Measurements from ENCODE around the gene NOS1AP.
"Not testable (repeated sequence)": the region's sequence is repeated elsewhere in the genome, so short reads cannot be mapped to it uniquely, and the experiment has no call there.

The NOS1AP gene

GRCh38 chr1:162161916-162162550 is 92.5 kb downstream of the NOS1AP start:
- no peak overlapping the region for H3K4me3 ChIP-seq (ENCODE audit: low read depth, low read length)

GRCh38 chr1:162165528-162165927 is 96.0 kb downstream of the NOS1AP start:
- Histone ChIP-seq H3K4me3 (ENCODE audit: low read depth, low read length) (no peak overlapping the region), H3K9ac (ENCODE audit: low read depth, low read length) (no peak overlapping the region), H3K4me1 (ENCODE audit: control insufficient read depth, insufficient read depth, low read length) (peaks cover 16% of the 10 kb centered on the region), H3K27me3 (ENCODE audit: control insufficient read depth, insufficient read depth, low read length) (no peaks in the 10 kb centered on the region), H3K36me3 (ENCODE audit: control insufficient read depth, insufficient read depth, low read length) (no peaks in the 10 kb centered on the region), H3K9me3 (ENCODE audit: control insufficient read depth, insufficient read depth, low read length) (no peaks in the 10 kb centered on the region)

More at GRCh38 chr1:162161916-162162550, 92.5 kb downstream of the NOS1AP start:
- peaks cover under 1% of the 10 kb centered on the region for H3K4me1 ChIP-seq (ENCODE audit: control insufficient read depth, insufficient read depth, low read length)
- H3K36me3 ChIP-seq (ENCODE audit: control insufficient read depth, insufficient read depth, low read length): no peaks in the 10 kb centered on the region
- H3K27me3 ChIP-seq (ENCODE audit: control insufficient read depth, insufficient read depth, low read length): no peaks in the 10 kb centered on the region
- no peak overlapping the region for H3K9ac ChIP-seq (ENCODE audit: low read depth, low read length)
- H3K9me3 ChIP-seq (ENCODE audit: control insufficient read depth, insufficient read depth, low read length): no peaks in the 10 kb centered on the region

GRCh38 chr1:162166917-162167615 is 97.6 kb downstream of the NOS1AP start:
- Histone ChIP-seq H3K27me3 (ENCODE audit: control insufficient read depth, insufficient read depth, low read length) (no peaks in the 10 kb centered on the region), H3K36me3 (ENCODE audit: control insufficient read depth, insufficient read depth, low read length) (no peaks in the 10 kb centered on the region), H3K4me1 (ENCODE audit: control insufficient read depth, insufficient read depth, low read length) (peaks cover 23% of the 10 kb centered on the region), H3K9ac (ENCODE audit: low read depth, low read length) (no peak overlapping the region), H3K4me3 (ENCODE audit: low read depth, low read length) (no peak overlapping the region), H3K9me3 (ENCODE audit: control insufficient read depth, insufficient read depth, low read length) (no peaks in the 10 kb centered on the region)

GRCh38 chr1:162168261-162168660 is 98.8 kb downstream of the NOS1AP start:
- H3K9ac ChIP-seq (ENCODE audit: low read depth, low read length): no peak overlapping the region
- no peaks in the 10 kb centered on the region for H3K27me3 ChIP-seq (ENCODE audit: control insufficient read depth, insufficient read depth, low read length)
- no peaks in the 10 kb centered on the region for H3K9me3 ChIP-seq (ENCODE audit: control insufficient read depth, insufficient read depth, low read length)
- peaks cover 31% of the 10 kb centered on the region for H3K4me1 ChIP-seq (ENCODE audit: control insufficient read depth, insufficient read depth, low read length)
- no peaks in the 10 kb centered on the region for H3K36me3 ChIP-seq (ENCODE audit: control insufficient read depth, insufficient read depth, low read length)
- H3K4me3 ChIP-seq (ENCODE audit: low read depth, low read length): no peak overlapping the region

- H3K36me3 ChIP-seq (ENCODE audit: control insufficient read depth, insufficient read depth, low read length): no peaks in the 10 kb centered on the region
- H3K27me3 ChIP-seq (ENCODE audit: control insufficient read depth, insufficient read depth, low read length): no peaks in the 10 kb centered on the region
- no peaks in the 10 kb centered on the region for H3K9me3 ChIP-seq (ENCODE audit: control insufficient read depth, insufficient read depth, low read length)
- no peak overlapping the region for H3K4me3 ChIP-seq (ENCODE audit: low read depth, low read length)
- peaks cover 31% of the 10 kb centered on the region for H3K4me1 ChIP-seq (ENCODE audit: control insufficient read depth, insufficient read depth, low read length)
- no peak overlapping the region for H3K9ac ChIP-seq (ENCODE audit: low read depth, low read length)
Measured at GRCh38 chr1:162169031-162169790, 99.7 kb downstream of the NOS1AP start.

- no peaks in the 10 kb centered on the region for H3K36me3 ChIP-seq (ENCODE audit: control insufficient read depth, insufficient read depth, low read length)
- H3K4me1 ChIP-seq (ENCODE audit: control insufficient read depth, insufficient read depth, low read length): peaks cover 46% of the 10 kb centered on the region
- no peak overlapping the region for H3K9ac ChIP-seq (ENCODE audit: low read depth, low read length)
- no peaks in the 10 kb centered on the region for H3K9me3 ChIP-seq (ENCODE audit: control insufficient read depth, insufficient read depth, low read length)
- H3K27me3 ChIP-seq (ENCODE audit: control insufficient read depth, insufficient read depth, low read length): no peaks in the 10 kb centered on the region
- H3K4me3 ChIP-seq (ENCODE audit: low read depth, low read length): no peak overlapping the region
Measured at GRCh38 chr1:162171111-162171510, 101.6 kb downstream of the NOS1AP start.

- no peak overlapping the region for H3K4me3 ChIP-seq (ENCODE audit: low read depth, low read length)
- H3K27me3 ChIP-seq (ENCODE audit: control insufficient read depth, insufficient read depth, low read length): no peaks in the 10 kb centered on the region
- peaks cover 50% of the 10 kb centered on the region for H3K4me1 ChIP-seq (ENCODE audit: control insufficient read depth, insufficient read depth, low read length)
- H3K9me3 ChIP-seq (ENCODE audit: control insufficient read depth, insufficient read depth, low read length): no peaks in the 10 kb centered on the region
- H3K36me3 ChIP-seq (ENCODE audit: control insufficient read depth, insufficient read depth, low read length): no peaks in the 10 kb centered on the region
- no peak overlapping the region for H3K9ac ChIP-seq (ENCODE audit: low read depth, low read length)
Measured at GRCh38 chr1:162172311-162173102, 103.0 kb downstream of the NOS1AP start.

- peaks cover 47% of the 10 kb centered on the region for H3K4me1 ChIP-seq (ENCODE audit: control insufficient read depth, insufficient read depth, low read length)
- H3K9me3 ChIP-seq (ENCODE audit: control insufficient read depth, insufficient read depth, low read length); H3K36me3 ChIP-seq (ENCODE audit: control insufficient read depth, insufficient read depth, low read length); H3K27me3 ChIP-seq (ENCODE audit: control insufficient read depth, insufficient read depth, low read length); H3K4me3 ChIP-seq (ENCODE audit: low read depth, low read length); H3K9ac ChIP-seq (ENCODE audit: low read depth, low read length): not testable (repeated sequence)
Measured at GRCh38 chr1:162173607-162174006, 104.1 kb downstream of the NOS1AP start.

- H3K9me3 ChIP-seq (ENCODE audit: control insufficient read depth, insufficient read depth, low read length); H3K36me3 ChIP-seq (ENCODE audit: control insufficient read depth, insufficient read depth, low read length); H3K4me3 ChIP-seq (ENCODE audit: low read depth, low read length); H3K9ac ChIP-seq (ENCODE audit: low read depth, low read length); H3K27me3 ChIP-seq (ENCODE audit: control insufficient read depth, insufficient read depth, low read length): not testable (repeated sequence)
- H3K4me1 ChIP-seq (ENCODE audit: control insufficient read depth, insufficient read depth, low read length): peaks cover 49% of the 10 kb centered on the region
Measured at GRCh38 chr1:162174027-162174426, 104.5 kb downstream of the NOS1AP start.

GRCh38 chr1:162175379-162176081 is 106.0 kb downstream of the NOS1AP start:
- Histone ChIP-seq H3K36me3 (ENCODE audit: control insufficient read depth, insufficient read depth, low read length) (no peaks in the 10 kb centered on the region), H3K9ac (ENCODE audit: low read depth, low read length) (no peak overlapping the region), H3K4me3 (ENCODE audit: low read depth, low read length) (no peak overlapping the region), H3K9me3 (ENCODE audit: control insufficient read depth, insufficient read depth, low read length) (no peaks in the 10 kb centered on the region), H3K27me3 (ENCODE audit: control insufficient read depth, insufficient read depth, low read length) (no peaks in the 10 kb centered on the region), H3K4me1 (ENCODE audit: control insufficient read depth, insufficient read depth, low read length) (peaks cover 52% of the 10 kb centered on the region)

- Histone ChIP-seq H3K9me3 (ENCODE audit: control insufficient read depth, insufficient read depth, low read length) (no peaks in the 10 kb centered on the region), H3K4me3 (ENCODE audit: low read depth, low read length) (no peak overlapping the region), H3K36me3 (ENCODE audit: control insufficient read depth, insufficient read depth, low read length) (no peaks in the 10 kb centered on the region), H3K27me3 (ENCODE audit: control insufficient read depth, insufficient read depth, low read length) (no peaks in the 10 kb centered on the region), H3K4me1 (ENCODE audit: control insufficient read depth, insufficient read depth, low read length) (peaks cover 49% of the 10 kb centered on the region), H3K9ac (ENCODE audit: low read depth, low read length) (no peak overlapping the region)
Measured at GRCh38 chr1:162177126-162177525, 107.6 kb downstream of the NOS1AP start.
